LNCaP clone FGC (cell line): ENCODE data around the gene PKN1.

ENCODE experiments used
- DNase-seq: peaks from one replicate; pipeline ENCODE4 v3.0.0-alpha.2; 2011; ENCODE audit warnings: low read depth
- H3K4me3 ChIP-seq: 2 replicates; pipeline ENCODE4 v1.5.1; 2011; ENCODE audit warnings: mild to moderate bottlenecking, low read depth, low read length, control low read depth
- CTCF ChIP-seq: IDR thresholded peaks from 2 replicates; pipeline ENCODE4 v1.5.1; 2012; ENCODE audit warnings: mild to moderate bottlenecking; ENCODE audit not compliant: control insufficient read depth, insufficient read depth; ENCODE audit errors: extremely low read depth

The PKN1 gene

GRCh38 chr19:14441041-14441938 lies 8.2 kb downstream of the PKN1 start:
- H3K4me3 ChIP-seq = no peak overlapping the region
- no peak for DNase-seq
- TF ChIP-seq CTCF = no peak

- TF ChIP-seq CTCF = no peak
- no peak overlapping the region for H3K4me3 ChIP-seq
Measured at GRCh38 chr19:14442891-14443631, 10.0 kb downstream of the PKN1 start.

GRCh38 chr19:14443632-14444216 lies 10.6 kb downstream of the PKN1 start:
- TF ChIP-seq CTCF = no peak
- H3K4me3 ChIP-seq = no peak overlapping the region
- no peak for DNase-seq

More at GRCh38 chr19:14442891-14443631, 10.0 kb downstream of the PKN1 start:
- DNase-seq = no peak

GRCh38 chr19:14446336-14447036 lies 13.4 kb downstream of the PKN1 start:
- TF ChIP-seq CTCF = no peak
- DNase-seq = no peak
- no peak overlapping the region for H3K4me3 ChIP-seq

- no peak for DNase-seq
- no peak for TF ChIP-seq CTCF
- no peak overlapping the region for H3K4me3 ChIP-seq
Measured at GRCh38 chr19:14449321-14449720, 16.2 kb downstream of the PKN1 start.

- TF ChIP-seq CTCF = no peak
Measured at GRCh38 chr19:14450168-14450874, 17.2 kb downstream of the PKN1 start.

More at GRCh38 chr19:14450168-14450874, 17.2 kb downstream of the PKN1 start:
- peak; percentile 22 for DNase-seq
- no peak overlapping the region for H3K4me3 ChIP-seq
